Islet precursor cell (in vitro differentiated cells): ENCODE data around the gene HSPBP1.

ENCODE experiments used
- DNase-seq: peaks from one replicate; pipeline ENCODE4 v3.0.0-alpha.2; 2018

HSPBP1 gene

DNA sequence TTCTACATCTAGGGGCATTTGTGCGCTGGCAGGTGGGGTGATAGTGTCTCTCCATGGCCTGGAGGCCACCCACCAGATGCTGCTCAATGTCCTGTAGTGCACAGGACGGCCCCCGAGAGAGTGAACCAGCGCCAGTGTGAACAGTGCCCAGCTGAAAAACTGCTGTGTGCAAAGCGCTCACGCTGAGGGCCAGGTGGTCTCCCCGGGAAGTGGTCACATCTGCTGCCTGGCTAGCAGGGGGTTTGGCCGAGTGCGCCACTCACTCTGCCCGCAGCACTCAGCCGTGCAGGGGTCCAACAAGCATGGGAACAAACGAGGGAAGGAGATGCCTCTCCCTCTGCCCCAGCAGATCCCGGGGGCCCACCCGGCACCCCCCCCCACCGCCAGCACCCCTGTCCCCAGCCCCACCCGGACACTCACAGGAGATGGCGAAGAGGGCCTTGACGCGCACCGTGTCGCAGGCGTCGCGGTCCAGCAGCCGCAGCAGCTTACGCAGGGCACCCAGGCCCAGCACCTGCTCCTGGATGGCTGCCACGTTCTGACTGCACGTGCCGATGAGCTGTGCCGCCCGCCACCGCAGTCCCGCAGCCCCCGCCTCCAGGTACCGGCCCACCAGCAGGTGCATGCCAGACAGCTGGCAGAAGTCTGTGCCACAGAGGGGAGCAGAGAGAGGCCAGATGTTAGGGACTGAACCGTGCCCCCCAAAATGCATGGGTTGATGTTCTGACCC, 5.8 kb downstream of the HSPBP1 start:
- no peak for DNase-seq

DNA sequence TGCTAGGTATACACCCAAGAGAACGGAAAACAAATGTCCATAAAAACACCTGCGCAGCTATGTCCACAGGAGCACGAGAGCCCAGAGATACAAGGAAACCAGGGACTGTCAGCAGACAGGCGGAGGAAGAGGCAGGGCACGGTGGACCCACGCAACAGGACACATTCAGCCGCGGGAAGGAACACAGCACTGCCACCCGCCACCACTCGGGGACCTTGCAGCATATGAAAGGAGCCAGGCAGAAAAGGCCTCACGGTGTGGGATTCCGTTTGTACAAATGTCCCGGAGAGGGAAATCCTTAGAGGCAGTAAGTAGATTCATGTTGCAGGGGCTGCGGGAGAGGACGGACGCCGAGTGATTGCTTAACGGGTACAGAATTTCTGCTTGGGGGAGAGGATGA, 7.8 kb downstream of the HSPBP1 start:
- no peak for DNase-seq

- DNase-seq = no peak
Observed at GRCh38 chr19:55270172-55270942, 9.6 kb downstream of the HSPBP1 start.

DNA sequence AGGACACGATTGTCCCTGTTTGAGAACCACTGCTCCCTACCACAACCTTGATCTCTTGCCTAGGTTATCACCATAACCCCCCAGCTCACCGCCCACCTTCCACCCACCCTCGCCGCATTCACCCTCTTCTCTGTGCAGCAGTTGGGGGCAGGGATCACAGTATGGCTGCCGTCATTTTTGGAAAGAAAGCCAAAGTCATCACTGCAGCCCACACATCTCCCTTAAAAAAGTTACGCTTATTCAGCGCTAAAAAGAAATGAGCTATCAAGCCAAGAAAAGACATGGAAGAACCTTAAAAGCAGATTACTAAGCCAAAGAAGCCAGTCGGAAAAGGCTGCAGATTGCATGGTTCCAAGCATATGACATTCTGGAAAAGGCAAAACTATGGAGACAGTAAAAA, 10.6 kb downstream of the HSPBP1 start:
- no peak for DNase-seq

DNA sequence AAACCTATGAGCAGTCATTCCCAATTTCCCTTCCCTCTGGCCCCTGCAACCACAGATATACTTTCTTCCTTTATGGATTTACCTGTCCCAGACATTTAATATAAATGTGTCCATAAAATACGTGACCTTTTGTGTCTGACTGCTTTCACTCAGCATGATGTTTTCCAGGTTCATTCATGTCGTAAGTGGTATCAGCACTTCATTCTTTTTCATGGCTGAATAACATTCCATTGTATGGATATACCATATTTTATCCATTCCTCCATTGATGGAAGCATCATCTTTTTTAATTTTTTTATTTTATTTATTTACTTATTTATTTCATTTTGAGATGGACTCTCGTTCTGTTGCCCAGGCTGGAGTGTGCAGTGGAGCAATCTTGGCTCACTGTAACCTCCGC, 13.1 kb downstream of the HSPBP1 start:
- DNase-seq = no peak

DNA sequence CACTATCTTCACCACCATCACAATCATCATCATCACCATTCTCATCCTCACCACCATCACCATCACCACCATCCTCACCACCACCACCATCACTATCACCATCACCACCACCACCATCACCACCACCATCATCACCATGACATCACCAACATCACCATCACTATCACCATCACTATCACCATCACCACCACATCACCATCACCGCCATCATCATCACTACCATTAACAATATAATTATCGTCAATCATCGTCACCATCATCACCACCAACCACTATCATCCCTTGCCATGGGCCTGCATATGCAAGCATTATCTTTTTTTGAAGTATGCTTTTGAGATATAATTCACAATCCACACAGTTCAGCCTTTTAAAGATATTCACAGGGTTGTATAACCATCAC, 13.5 kb downstream of the HSPBP1 start:
- no peak for DNase-seq

- no peak for DNase-seq
Observed at GRCh38 chr19:55265723-55266386, 14.1 kb downstream of the HSPBP1 start.

DNA sequence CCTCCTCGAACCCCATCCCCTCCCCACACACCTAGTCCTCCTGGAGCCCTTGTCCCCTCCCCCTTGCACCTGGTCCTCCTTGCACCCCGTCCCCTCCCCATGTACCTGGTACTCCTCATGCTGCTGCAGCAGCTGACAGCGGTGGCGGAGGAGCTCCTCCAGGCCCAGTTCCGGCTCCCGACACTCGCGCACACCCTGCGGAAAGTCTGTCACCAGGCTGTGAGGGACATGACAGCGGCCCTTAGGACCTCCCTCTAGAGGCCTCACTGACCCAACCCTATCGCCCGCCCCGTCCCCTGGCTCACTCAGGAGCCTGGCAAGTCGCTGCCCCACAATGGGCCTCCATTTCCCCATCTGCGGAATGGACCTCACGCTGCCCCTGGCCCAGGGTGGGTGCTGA, 14.7 kb downstream of the HSPBP1 start:
- DNase-seq = no peak

- no peak for DNase-seq
Observed at GRCh38 chr19:55264531-55264930, 15.4 kb downstream of the HSPBP1 start.

- DNase-seq = no peak
Observed at GRCh38 chr19:55262359-55262758, 17.6 kb downstream of the HSPBP1 start.

GRCh38 chr19:55261671-55262126, 18.2 kb downstream of the HSPBP1 start:
- no peak for DNase-seq

DNA sequence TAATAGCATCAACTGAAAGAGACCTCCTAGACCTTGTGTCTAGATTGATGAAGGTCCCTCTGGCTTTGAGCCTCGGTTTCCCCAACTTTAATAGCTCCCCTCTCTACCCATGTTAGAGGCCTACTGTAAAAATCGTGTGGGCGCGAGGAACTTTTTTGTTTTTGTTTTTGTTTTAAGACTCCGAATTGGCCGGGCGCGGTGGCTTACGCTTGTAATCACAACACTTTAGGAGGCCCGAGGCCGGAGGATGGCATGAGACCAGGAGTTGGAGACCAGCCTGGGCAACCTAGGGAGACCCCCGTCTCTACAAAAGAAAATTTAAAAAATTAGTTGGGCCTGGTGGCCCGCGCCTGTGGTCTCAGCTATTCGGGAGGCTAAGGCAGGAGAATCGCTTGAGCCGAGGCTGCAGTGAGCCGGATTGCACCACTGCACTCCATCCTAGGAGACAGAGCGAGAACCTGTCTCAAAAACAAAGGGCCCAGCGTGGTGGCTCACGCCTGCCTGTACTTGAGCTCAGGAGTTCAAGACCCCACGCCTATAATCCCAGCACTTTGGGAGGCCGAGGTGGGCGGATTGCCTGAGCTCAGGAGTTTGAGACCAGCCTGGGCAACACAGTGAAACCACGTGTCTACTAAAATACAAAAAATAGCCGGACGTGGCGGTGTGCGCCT, 20.2 kb downstream of the HSPBP1 start:
- DNase-seq = no peak

DNA sequence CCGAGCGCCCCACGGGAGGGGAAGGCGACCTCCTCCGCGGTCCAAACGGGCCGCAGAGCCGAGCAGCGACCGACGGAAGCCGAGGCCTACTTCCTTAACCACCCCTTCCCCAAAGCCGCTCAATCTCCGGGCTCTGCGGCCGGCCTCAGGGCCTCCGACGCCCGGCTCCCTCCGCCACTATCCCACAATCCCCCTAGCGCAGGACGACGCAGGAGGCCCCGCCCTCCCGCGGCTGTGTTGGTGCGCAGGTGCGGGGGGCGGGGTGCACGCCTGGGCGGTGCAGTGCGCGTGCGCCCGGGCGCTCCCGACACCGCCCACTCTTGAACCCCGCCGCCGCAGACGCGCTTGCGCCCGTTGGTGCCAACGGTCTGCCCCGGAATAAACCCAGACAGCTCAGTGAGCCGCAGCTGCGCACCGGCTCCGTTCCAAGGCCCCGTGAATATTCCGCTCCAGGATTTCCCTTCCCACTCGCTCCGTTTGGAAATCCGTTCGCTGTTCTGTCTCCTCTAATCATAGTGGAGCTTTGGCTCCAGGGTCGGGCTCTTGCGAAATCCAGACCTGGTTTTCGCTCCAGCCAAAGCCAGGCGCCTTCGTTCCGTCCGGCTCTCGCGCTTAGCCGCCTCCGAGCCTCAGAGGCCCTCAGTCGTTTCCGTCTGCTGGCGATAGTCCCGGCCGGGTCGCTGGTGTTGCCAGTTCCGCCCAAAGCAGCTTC, 20.9 kb downstream of the HSPBP1 start, which contains the start of gene PPP6R1:
PPP6R1 (minus strand) TSS at position 190 of the 712 bp plus-strand sequence. CDS start 11,914 bp downstream, outside the sequence.
- DNase-seq = peak; percentile 99

GRCh38 chr19:55258476-55258827, 21.5 kb downstream of the HSPBP1 start:
- DNase-seq = no peak

- no peak for DNase-seq
Observed at GRCh38 chr19:55257461-55258420, 22.2 kb downstream of the HSPBP1 start.

- no peak for DNase-seq
Observed at GRCh38 chr19:55256562-55257460, 23.1 kb downstream of the HSPBP1 start.

DNA sequence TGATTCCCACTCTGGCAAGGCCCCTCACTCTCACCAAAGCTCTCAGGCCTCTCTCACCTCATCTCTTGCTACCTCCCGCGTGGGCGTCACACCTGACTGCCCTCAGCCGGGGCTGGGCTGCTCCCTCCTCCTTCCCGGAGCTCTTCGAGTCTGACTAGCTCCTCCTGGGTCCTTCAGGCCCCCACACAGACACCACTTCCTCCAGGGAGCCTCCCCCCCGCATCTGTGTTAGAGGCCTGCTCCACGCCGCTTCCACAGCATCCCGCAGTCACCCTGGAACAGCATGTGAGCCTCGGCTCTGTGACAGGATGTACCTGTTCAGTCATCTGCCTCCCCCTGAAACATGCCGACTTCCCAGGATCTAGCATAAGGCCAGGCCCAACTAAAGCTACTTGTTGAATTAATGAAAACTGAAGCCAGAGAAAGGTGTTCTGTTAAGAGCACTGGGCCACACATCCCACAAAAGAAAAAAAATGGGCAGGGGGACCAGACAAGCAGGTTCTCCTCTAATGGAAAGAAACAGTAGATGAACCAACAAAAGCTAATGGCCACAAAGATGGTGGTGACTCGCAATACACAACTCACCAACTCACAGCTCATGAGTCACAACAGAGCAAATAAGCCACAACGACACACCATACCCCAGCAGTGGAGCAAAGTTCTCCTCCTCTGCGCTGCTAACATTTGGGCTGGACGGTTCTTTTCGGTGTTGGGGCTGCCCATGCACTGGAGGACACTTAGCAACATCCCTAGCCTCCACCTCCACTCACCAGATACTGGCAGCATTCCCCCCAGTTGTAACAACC, 24.1 kb downstream of the HSPBP1 start:
- DNase-seq = no peak

DNA sequence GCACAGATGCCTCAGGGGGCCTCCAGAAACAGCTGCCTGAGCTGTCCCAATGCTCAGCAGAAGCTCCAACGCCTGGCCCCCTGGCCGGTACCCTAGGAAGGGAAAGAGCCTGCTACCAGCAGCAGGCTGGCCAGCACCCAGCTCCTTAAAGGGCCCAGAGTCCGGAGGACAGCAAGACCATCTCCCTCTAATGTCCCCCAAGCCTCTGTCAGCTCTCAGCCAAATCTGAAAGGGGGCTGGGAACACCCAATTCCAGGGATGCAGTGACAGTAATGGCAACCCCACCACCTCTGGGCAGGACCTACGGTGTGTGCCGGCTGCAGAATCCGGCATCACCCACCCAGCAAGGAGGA, 25.3 kb downstream of the HSPBP1 start:
- no peak for DNase-seq

- DNase-seq = no peak
Observed at GRCh38 chr19:55253842-55254624, 25.9 kb downstream of the HSPBP1 start.
